ENCODE data around the gene EVPLL. TPM values are rescaled to one million over a fixed set of nuclear protein-coding genes. Genes with fewer than 3 reads are reported as not detected.

The EVPLL gene
- total RNA-seq, 4 donors from 2014 or later, result not detected

DNA sequence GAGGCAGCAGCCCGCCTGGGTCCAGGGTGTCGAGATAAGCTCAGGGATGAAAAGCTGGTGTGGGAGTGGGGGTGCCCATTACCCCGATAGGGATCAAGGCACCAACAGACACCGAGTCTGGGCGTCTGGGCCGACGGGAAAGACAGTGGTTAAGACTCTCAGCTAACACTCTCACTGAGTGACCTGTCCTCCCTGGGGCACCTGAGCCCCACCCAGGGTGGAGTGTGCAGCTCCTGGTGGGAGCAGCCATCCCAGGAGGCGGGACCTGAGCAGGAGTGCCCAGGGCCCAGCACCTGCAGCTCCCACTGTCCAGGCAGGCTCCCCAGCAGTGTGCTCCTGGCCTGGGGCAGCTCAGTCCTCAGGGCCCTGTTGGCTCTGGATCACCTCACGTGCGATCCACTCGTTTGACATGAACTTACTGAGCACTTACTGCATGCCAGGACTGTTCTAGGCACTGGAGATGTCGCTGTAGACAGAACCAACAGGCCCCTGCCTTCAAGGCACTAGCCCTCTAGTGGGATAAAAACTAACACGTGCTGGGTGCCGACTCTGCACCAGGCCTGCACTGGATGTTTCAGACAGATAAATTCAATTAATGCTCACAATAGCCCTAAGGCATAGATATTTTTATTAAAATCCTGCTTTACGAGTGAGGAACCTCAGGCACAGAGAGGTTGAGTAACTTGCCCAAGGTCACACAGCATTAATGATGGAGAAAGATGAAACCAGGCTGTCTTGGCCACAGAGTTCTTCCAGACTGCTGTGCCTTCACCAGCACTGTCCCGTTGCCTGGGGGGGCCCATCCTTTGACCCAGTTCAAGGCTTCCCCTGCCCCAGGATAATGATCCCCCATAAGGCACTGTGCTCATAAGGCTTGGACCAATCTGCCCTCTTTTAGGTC lies 1.9 kb downstream of the EVPLL start:
- WGBS, result 85% methylated on average over 8 of the region's 16 CpGs
- Histone ChIP-seq H3K27ac (replicated peaks in 1 of 4) (no peak overlapping the region), H3K4me3 (no peak overlapping the region), H3K27me3 (peaks cover 0 to 51% (median 8%) of the 10 kb centered on the region in 4 donors), H3K9me3 (peaks cover 0 to 5% (median 0%) of the 10 kb centered on the region in 4 donors), H3K36me3 (no peaks in the 10 kb centered on the region), H3K4me1 (peaks cover 0 to 8% (median 3%) of the 10 kb centered on the region in 4 donors)
- no peak for DNase-seq (ENCODE audit: extremely low spot score)
- TF ChIP-seq POLR2A (IDR thresholded peaks at IDR 0.05; ENCODE audit: low read depth), result no peak
- intact Hi-C loops (cut with DNase I), result no loop called here

DNA sequence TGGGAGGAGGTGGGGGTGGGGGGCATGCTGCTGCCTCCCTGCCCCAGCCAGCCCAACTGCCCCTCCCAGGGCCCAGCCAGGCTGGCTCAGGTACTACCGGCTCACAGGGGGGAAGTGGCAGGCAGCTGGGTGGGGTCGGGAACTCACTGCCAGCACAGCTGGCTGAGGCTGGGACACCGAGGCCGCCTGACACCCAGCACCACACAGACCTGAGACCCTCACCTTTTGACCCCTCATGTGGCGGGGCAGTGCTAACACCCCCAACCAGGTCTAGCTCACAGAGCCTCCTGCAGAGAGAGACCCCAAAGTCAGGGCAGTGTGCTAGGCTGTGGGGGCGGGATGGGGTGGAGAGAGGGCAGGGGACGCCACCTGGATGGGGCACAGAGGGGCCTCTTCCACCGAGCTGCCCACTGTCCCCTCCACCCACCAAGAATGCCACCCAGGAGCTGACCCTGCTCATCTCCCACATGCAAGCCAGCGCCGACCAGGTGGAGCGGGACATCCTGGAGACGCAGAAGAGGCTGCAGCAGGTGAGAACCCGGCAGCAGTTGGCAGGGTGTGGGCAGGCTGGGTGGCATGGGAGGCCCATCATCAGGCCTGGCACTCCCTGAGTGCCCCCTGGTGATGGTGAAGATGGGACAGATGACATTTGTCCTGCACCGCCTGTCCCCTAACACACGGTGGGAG lies 3.0 kb downstream of the EVPLL start:
- Histone ChIP-seq H3K27ac (replicated peaks in 1 of 4) (no peak overlapping the region), H3K36me3 (no peaks in the 10 kb centered on the region), H3K4me3 (no peak overlapping the region), H3K4me1 (peaks cover 0 to 8% (median 3%) of the 10 kb centered on the region in 4 donors), H3K27me3 (peaks cover 0 to 51% (median 8%) of the 10 kb centered on the region in 4 donors), H3K9me3 (no peaks in the 10 kb centered on the region)
- intact Hi-C loops (cut with DNase I), result no loop called here
- 94% methylated on average over 7 of the region's 15 CpGs for WGBS
- DNase-seq (ENCODE audit: extremely low spot score), result no peak
- TF ChIP-seq POLR2A (IDR thresholded peaks at IDR 0.05; ENCODE audit: low read depth), result no peak
- TF ChIP-seq EP300 (IDR thresholded peaks at IDR 0.05), result no peak
- TF ChIP-seq, protein P1, sequence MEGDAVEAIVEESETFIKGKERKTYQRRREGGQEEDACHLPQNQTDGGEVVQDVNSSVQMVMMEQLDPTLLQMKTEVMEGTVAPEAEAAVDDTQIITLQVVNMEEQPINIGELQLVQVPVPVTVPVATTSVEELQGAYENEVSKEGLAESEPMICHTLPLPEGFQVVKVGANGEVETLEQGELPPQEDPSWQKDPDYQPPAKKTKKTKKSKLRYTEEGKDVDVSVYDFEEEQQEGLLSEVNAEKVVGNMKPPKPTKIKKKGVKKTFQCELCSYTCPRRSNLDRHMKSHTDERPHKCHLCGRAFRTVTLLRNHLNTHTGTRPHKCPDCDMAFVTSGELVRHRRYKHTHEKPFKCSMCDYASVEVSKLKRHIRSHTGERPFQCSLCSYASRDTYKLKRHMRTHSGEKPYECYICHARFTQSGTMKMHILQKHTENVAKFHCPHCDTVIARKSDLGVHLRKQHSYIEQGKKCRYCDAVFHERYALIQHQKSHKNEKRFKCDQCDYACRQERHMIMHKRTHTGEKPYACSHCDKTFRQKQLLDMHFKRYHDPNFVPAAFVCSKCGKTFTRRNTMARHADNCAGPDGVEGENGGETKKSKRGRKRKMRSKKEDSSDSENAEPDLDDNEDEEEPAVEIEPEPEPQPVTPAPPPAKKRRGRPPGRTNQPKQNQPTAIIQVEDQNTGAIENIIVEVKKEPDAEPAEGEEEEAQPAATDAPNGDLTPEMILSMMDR (IDR thresholded peaks at IDR 0.05), result no peak
- TF ChIP-seq POLR2AphosphoS5 (IDR thresholded peaks at IDR 0.05), result no peak

DNA sequence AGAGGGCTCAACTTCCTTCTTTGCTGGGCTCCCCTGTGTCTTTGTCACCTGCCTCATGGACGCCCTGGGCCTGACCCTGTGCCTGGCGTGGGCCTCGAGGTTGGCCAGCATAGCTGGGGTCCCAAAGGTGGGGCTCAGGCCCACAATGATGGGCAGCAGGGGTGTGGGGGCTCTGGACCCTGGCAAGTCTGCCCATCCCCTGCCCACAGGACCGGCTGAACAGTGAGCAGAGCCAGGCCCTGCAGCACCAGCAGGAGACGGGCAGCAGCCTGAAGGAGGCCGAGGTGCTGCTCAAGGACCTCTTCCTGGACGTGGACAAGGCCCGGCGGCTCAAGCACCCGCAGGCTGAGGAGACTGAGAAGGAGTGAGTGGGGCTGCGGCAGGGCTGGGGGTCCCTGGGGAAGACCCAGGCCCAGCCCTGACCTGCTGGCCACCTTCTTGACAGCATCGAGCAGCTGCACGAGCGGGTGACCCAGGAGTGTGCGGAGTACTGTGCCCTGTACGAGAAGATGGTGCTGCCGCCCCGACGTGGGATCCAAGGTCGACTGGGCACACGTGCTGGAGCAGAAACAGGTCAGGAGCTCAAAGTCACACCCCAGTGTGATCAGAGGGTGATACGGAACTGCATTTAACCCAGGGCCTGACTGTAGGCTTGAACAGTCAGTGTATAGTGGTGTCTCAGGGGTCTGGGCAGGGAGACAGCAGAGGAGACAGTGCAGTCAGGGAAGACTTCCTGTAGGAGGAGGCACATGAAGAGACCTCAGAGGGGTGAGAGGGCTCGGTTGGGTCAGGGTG lies 3.8 kb downstream of the EVPLL start:
- 85% methylated on average over 17 of the region's 23 CpGs for WGBS
- no peak for DNase-seq (ENCODE audit: extremely low spot score)
- intact Hi-C loops (cut with DNase I), result no loop called here
- H3K4me3 ChIP-seq, result no peak overlapping the region
- peaks cover 0 to 8% (median 3%) of the 10 kb centered on the region in 4 donors for H3K4me1 ChIP-seq
- H3K9me3 ChIP-seq, result no peaks in the 10 kb centered on the region
- TF ChIP-seq, protein P1 (IDR thresholded peaks at IDR 0.05), result no peak
- TF ChIP-seq EP300 (IDR thresholded peaks at IDR 0.05), result no peak
- no peak for TF ChIP-seq POLR2AphosphoS5 (IDR thresholded peaks at IDR 0.05)
- H3K27me3 ChIP-seq, result peaks cover 0 to 51% (median 8%) of the 10 kb centered on the region in 4 donors
- H3K36me3 ChIP-seq, result no peaks in the 10 kb centered on the region
- H3K27ac ChIP-seq (replicated peaks in 1 of 4), result no peak overlapping the region

DNA sequence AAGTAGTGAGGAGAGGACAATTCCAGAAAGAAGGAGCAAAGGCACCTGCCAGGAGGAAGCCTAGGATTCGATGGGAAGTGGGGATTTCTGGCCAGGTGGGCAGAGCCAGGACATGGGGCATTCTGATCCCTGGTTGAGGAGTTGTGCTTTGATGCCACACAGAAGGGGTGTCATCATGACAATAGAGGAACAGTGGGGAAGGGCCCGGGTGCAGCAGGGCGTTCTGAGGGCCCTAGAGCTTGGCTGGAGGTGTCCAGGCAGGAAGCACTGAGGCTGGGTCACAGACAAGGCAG lies 4.3 kb downstream of the EVPLL start:
- no peak overlapping the region for H3K4me3 ChIP-seq
- H3K27ac ChIP-seq (replicated peaks in 1 of 4), result no peak overlapping the region
- H3K27me3 ChIP-seq, result peaks cover 0 to 51% (median 8%) of the 10 kb centered on the region in 4 donors
- no peaks in the 10 kb centered on the region for H3K36me3 ChIP-seq
- peaks cover 0 to 8% (median 3%) of the 10 kb centered on the region in 4 donors for H3K4me1 ChIP-seq
- intact Hi-C loops (cut with DNase I), result no loop called here
- WGBS, result 88% methylated on average over 3 of the region's 3 CpGs
- DNase-seq (ENCODE audit: extremely low spot score), result no peak
- TF ChIP-seq EP300 (IDR thresholded peaks at IDR 0.05), result no peak
- TF ChIP-seq POLR2A (IDR thresholded peaks at IDR 0.05; ENCODE audit: low read depth), result no peak
- TF ChIP-seq POLR2AphosphoS5 (IDR thresholded peaks at IDR 0.05), result no peak
- TF ChIP-seq, protein P1 (IDR thresholded peaks at IDR 0.05), result no peak
- H3K9me3 ChIP-seq, result no peaks in the 10 kb centered on the region

All from esophagus muscularis mucosa (tissue), 4 donors.